Hepatocyte (in vitro differentiated cells): ENCODE measurements around the gene ZC3H6. TPM values are rescaled to one million over a fixed set of nuclear protein-coding genes. Genes with fewer than 3 reads are reported as not detected.

Experiments used
- DNase-seq: peaks from one replicate; pipeline ENCODE4 v3.0.0-alpha.2; 2016; ENCODE audit warnings: low spot score
- H2AFZ ChIP-seq: fragments of 200-600 bp; sonication (generic); 2 replicates; pipeline ENCODE4 v1.6.0; 2016; ENCODE audit warnings: antibody characterized with exemption, mild to moderate bottlenecking
- H3K27ac ChIP-seq: fragments of 200-600 bp; sonication (generic); 2 replicates; pipeline ENCODE4 v1.5.1; 2016; ENCODE audit warnings: mild to moderate bottlenecking
- H3K27me3 ChIP-seq: fragments of 200-600 bp; sonication (generic); 2 replicates; pipeline ENCODE4 v1.6.1; 2016
- H3K36me3 ChIP-seq: fragments of 200-600 bp; sonication (generic); replicated peaks from 2 replicates; pipeline ENCODE4 v1.5.1; 2016; ENCODE audit warnings: low read depth; ENCODE audit not compliant: insufficient read depth
- H3K4me1 ChIP-seq: fragments of 200-600 bp; sonication (generic); 2 replicates; pipeline ENCODE4 v1.5.1; 2016; ENCODE audit warnings: mild to moderate bottlenecking, moderate library complexity; ENCODE audit not compliant: insufficient read depth
- H3K4me2 ChIP-seq: fragments of 200-600 bp; sonication (generic); 2 replicates; pipeline ENCODE4 v1.6.0; 2016
- H3K4me3 ChIP-seq: fragments of 200-600 bp; sonication (generic); 2 replicates; pipeline ENCODE4 v1.5.1; 2016; ENCODE audit warnings: mild to moderate bottlenecking
- H3K79me2 ChIP-seq: fragments of 200-600 bp; sonication (generic); 2 replicates; pipeline ENCODE4 v1.6.0; 2017; ENCODE audit warnings: mild to moderate bottlenecking
- H3K9me2 ChIP-seq: fragments of 200-600 bp; sonication (generic); replicated peaks from 2 replicates; pipeline ENCODE4 v1.6.0; 2017; ENCODE audit warnings: mild to moderate bottlenecking; ENCODE audit not compliant: insufficient read depth
- H3K9me3 ChIP-seq: fragments of 200-600 bp; sonication (generic); 2 replicates; pipeline ENCODE4 v1.5.1; 2016; ENCODE audit warnings: low read depth, mild to moderate bottlenecking
- H4K20me1 ChIP-seq: fragments of 200-600 bp; sonication (generic); 2 replicates; pipeline ENCODE4 v1.6.0; 2016; ENCODE audit warnings: mild to moderate bottlenecking; ENCODE audit not compliant: insufficient read depth, poor library complexity, severe bottlenecking
- CTCF ChIP-seq: fragments of 200-600 bp; sonication (generic); IDR thresholded peaks from 2 replicates; pipeline ENCODE4 v1.5.1; 2016; ENCODE audit warnings: antibody characterized with exemption, mild to moderate bottlenecking; ENCODE audit not compliant: poor library complexity
- EZH2 ChIP-seq: fragments of 200-600 bp; sonication (generic); IDR thresholded peaks from 2 replicates; pipeline ENCODE4 v1.6.1; 2016; ENCODE audit warnings: antibody characterized with exemption, mild to moderate bottlenecking, borderline replicate concordance
- EZH2phosphoT487 ChIP-seq: fragments of 200-600 bp; sonication (generic); IDR thresholded peaks from one replicate; pipeline ENCODE4 v1.6.1; 2018; ENCODE audit warnings: antibody characterized with exemption, mild to moderate bottlenecking, low read depth, moderate library complexity; ENCODE audit not compliant: unreplicated experiment, severe bottlenecking
- WGBS: methylation state at CpG from one replicate; pipeline ENCODE4 v1.1.6; 2016; ENCODE audit warnings: low lambda C conversion rate; ENCODE audit errors: missing lambda C conversion rate; 5-methylcytosine and 5-hydroxymethylcytosine counted together
- polyA plus RNA-seq: library from polyadenylated mRNA; unstranded; fragments of >200 nt; fragmentation: Nextera tagmentation; extraction: Ambion mirVana; gene quantifications from 2 replicates; pipeline ENCODE4 v1.2.1, GENCODE V29; 2016
- total RNA-seq: library from RNA; depleted of rRNA; stranded (reverse); fragments of >200 nt; gene quantifications from 2 replicates; pipeline ENCODE4 v1.2.3, GENCODE V29; 2014

Gene ZC3H6
- total and polyA plus RNA-seq, 2 experiments from 2014 or later, result 1.5 to 4.5 TPM

DNA sequence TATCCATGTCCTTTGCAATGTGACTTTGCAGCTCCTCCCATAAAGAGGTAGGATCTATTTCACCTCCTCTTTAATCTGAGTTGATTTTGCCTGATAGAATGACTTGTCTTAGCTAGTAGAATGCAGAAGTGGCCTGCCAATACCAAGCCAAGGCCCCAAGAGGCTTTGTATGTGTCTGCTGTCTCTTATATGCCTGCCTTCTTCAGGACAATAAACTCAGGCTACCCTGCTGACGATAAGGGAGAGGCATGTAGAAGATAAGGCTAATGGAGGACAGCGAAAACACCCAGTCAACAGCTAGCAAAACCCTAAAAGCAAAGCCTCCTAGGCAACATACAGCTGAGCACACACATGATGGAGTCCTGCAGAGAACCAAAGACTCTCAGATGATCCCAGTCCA is 18.7 kb upstream of the ZC3H6 start:
- no peaks in the 10 kb centered on the region for H3K9me2 ChIP-seq
- H3K4me1 ChIP-seq, result peaks cover 7% of the 10 kb centered on the region
- H2AFZ ChIP-seq, result no peak overlapping the region
- no peaks in the 10 kb centered on the region for H3K9me3 ChIP-seq
- no peak for TF ChIP-seq EZH2phosphoT487
- TF ChIP-seq CTCF, result no peak
- no peak for TF ChIP-seq EZH2
- no peaks in the 10 kb centered on the region for H3K27me3 ChIP-seq
- H4K20me1 ChIP-seq, result no peaks in the 10 kb centered on the region
- no peak overlapping the region for H3K4me3 ChIP-seq
- no peak for DNase-seq
- WGBS, result 56% methylated on average over 2 of the region's 2 CpGs
- H3K36me3 ChIP-seq, result no peaks in the 10 kb centered on the region
- no peak overlapping the region for H3K4me2 ChIP-seq
- peaks cover 13% of the 10 kb centered on the region for H3K79me2 ChIP-seq
- H3K27ac ChIP-seq, result no peak overlapping the region

DNA sequence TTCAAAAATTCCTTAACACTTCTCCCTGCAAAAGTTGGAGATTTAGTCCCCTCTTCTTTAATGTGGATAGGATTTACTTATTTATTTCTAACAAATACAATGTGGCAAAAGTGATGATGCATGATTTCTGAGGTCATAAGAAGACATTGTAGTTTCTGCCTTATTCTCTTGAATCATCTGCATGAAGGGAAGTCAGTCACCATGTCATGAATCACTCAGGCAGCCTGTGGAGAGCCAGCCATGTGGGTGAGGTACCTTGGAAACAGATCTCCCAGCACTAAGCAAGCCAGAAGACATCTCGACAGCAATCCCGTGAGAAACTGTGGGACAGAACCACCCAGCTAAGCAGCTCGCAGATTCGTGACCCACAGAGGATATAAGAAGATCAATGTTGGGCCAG is 17.8 kb upstream of the ZC3H6 start:
- Histone ChIP-seq H3K4me3 (no peak overlapping the region), H3K4me1 (peaks cover 7% of the 10 kb centered on the region), H3K4me2 (no peak overlapping the region), H3K27ac (no peak overlapping the region), H2AFZ (no peak overlapping the region), H3K79me2 (peaks cover 13% of the 10 kb centered on the region), H3K9me3 (no peaks in the 10 kb centered on the region), H3K27me3 (no peaks in the 10 kb centered on the region), H3K36me3 (no peaks in the 10 kb centered on the region), H3K9me2 (no peaks in the 10 kb centered on the region), H4K20me1 (no peaks in the 10 kb centered on the region)
- WGBS, result 82% methylated on average over 4 of the region's 4 CpGs
- no peak for DNase-seq
- TF ChIP-seq CTCF (no peak), EZH2 (no peak), EZH2phosphoT487 (no peak)

- H3K79me2 ChIP-seq, result no peaks in the 10 kb centered on the region
- no peaks in the 10 kb centered on the region for H3K27me3 ChIP-seq
- no peak overlapping the region for H3K27ac ChIP-seq
- peak; percentile 82 for DNase-seq
- TF ChIP-seq EZH2, result no peak
- TF ChIP-seq EZH2phosphoT487, result no peak
- TF ChIP-seq CTCF, result peak; percentile 91
- H3K4me2 ChIP-seq, result peak overlapping the region; percentile 78
- WGBS, result 27% methylated on average over 15 of the region's 15 CpGs
- no peaks in the 10 kb centered on the region for H3K4me1 ChIP-seq
- H4K20me1 ChIP-seq, result no peaks in the 10 kb centered on the region
- H3K9me2 ChIP-seq, result no peaks in the 10 kb centered on the region
- H3K9me3 ChIP-seq, result no peaks in the 10 kb centered on the region
- peak overlapping the region; percentile 90 for H2AFZ ChIP-seq
- no peaks in the 10 kb centered on the region for H3K36me3 ChIP-seq
- H3K4me3 ChIP-seq, result no peak overlapping the region
These were observed 15.7 kb upstream of the ZC3H6 start for GRCh38 chr2:112259509-112260294.
